Effector CD8-positive, alpha-beta T cell (primary cell): Measurements from ENCODE around the gene IRF1.
A peak's percentile ranks its signal among the peaks of the same experiment; 100 is the strongest.

ENCODE experiments used
- DNase-seq: peaks from one replicate; lab custom pipeline; 2025; lab: John Stamatoyannopoulos, UW

Gene IRF1

DNA sequence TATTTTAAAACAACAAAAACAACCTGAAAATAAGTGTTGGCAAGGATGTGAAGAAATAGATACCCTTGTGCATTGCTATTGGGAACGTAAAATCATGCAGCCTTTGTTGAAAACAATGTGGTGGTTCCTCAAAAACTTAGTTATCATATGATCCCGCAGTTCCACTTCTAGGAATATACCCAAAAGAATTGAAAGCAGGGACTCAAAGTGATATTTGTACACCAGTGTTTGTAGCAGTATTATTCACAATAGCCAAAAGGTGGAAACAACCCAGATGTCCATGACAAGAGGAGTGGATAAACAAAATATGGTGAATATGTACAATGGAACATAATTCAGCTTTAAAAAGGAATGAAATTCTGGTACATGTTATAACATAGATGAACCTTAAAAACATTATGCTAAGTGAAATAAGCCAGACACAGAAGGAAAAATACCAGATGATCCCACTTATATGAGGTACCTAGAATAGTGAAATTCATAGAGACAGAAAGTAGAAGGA, 29.0 kb downstream of the IRF1 start:
- DNase-seq: no peak

DNA sequence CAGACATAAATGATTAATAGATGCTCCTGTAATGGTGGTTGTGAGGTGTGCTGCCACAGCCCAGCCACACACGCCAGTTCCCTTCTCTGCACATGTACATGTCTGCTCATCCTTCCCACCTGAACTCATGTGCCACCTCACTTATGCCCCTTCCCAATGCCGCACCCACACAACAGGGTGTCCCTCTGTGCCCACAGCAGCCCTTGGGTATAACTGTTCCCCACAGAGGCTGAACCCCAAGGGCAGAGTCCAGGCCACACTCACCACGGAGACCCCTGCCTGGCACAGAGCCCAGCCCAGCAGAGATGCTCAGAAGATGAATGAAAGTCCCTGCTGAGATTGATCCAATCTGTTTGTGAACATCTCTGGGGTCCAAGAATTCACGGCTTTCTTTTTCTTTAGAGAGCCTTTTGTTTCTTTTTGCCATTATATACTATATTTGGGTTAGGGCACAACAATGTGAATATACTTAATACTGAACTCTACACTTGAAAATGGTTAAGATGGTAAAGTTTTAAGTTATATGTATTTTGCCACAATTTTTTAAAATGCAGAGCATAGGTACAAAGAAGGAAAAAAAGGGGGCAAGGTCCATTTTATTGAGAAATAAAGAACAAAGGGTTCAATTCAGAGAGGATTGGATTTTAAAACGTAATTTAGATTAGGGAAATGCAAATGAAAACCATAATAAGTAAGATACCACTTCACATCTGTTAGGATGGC, 29.6 kb downstream of the IRF1 start:
- DNase-seq: no peak

DNA sequence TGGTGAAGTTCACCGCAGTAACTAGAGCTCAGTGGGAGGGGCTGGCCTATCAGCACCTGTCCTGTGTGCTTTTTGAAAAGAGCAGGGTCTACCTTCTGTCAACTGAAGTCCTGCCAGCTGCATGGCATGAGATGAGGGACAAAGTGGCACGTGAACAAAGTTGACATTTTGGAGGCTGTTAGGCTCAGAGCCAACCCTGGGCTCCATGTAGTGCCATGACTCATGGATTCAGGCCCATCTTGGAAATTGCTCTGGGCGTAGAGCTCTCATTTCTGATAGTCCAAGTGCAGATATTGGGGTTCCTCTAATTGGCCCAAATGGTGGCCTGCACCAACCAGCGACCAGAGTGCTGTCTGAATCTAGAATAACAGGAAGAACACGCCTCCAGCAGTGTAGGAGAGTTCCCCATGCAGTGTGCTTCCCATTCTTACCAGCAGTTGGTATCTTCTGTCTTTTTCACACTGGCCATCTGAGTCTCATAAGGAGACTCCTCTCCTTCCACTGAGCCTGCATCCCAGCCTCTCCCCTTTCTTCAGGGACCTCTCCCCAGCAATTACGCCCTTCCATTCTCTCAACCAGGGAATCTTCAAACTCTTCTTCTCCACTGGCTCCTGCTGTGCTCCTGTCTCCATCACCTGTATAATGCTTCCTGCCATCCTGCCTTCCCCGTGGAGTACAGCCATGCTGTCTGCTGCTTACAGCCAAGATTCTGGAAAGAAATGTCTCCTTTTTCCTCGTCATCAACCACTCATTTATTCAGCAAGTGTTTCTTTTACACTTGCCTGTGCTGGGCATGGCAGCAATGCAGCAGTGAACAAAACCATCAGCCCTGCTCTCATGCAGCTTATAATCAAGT, 30.4 kb downstream of the IRF1 start:
- no peak for DNase-seq

DNA sequence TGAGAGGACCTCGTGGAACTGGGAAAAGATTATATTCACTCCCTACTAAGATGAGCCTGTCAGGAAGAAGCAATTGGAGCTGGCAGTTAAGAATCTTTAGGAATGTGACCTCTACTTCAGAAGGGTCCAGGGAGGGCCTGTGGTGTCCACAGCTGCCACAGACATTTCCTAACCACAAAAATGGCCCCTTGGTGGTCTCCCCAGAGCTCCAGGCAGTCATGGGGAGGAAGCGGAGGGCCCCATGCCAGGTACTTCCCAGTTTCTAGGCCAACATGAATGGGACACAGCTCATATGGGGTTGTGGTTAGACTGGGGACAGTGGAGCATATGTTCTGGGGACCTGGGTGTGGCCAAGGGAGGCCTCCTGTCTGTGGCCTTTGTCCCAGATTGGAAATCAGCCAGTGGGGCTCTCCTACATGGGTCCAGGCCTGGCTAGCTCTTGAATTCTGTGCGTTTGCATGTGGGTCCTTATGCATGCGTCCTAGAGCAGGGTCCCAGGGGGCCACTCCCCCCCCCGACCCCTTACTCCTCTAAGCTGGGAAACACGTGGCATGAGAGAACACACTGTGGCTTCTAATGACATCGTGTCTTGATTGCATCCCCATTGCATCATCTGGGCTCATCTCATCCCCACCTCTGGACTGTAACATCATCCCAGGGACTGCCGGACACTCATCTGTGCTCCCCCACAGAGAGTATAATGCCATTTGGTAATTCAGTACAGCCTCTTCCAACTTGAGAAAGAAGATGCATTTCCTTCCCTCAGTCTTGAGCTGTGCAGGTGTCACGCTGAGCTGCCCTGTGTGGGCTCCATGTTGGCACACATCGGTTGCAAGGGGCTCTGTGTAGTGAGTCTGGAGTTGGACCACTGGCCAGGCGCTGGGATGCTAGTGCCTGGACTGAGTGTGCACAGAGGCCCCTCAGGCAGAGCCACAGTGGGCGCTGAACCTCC, 31.3 kb downstream of the IRF1 start:
- DNase-seq: no peak

DNA sequence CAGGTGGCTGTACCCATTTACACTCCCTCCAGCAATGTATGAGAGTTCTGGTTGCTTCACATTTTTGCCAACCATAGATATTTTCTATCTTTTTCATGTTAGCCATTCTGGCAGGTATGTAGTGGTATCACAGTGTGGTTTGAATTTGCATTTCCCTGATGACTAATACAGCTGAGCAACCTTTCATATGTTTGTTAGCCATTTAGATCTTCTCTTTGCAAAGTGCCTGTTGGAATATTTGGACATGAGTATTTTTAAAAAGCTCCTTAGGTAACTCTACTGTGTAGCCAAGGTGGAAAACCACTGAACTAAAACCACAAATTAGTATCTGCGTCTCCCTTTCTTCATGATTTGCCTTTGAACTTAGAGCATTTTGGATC, 31.9 kb downstream of the IRF1 start:
- no peak for DNase-seq

DNA sequence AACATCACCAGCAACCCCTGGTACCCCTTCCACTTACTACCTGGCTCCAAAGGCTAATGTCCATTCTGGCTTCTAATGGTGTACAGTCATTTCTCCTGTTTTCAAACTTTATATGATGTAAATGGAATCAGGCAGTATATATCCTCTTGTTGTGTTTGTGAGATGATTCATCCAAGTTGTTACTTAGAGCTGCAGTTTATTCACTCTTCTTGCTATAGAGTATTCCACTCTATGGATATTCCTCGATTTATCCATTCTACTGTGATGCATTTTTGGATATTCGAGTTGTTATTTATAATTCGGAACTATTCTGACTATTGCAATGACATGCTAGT, 32.4 kb downstream of the IRF1 start:
- no peak for DNase-seq

DNA sequence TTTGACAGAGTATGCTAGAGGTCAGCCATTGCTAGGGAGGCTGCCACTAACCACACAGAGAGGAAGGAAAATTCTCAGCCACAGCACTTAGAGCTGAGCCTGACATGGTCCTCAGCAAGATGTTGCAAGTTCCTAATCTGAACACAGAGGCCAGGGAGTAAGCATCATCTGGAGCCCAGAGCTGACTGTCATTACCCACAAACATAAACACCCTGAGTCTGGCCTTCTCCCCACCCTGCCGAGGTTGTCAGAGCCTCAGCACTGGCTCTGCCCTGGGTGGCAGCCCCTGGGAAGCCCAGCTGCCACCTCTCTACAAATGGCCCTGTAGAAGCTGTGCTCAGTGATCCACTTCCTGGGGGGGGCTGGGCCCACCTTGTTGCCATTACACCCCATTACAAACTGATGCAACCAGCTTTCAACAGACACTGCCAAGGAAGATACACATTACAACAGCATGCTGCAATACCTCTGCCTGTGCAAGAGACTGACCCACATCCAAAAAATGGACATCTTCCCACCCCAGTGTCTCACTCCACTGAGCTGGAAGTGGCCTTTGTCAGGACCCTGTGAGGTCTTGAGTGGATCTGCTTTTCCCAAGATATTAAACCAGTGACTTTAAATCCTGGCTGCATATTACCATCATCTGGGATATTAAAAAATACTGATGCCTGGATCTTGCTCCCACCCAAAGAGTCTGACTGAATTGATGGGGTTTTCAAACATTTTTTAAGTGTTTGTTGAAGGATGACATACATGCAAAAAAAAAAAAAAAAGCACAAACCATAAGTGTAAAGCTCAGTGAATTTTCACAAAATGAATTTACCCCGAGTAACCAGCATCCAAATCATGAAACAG, 33.0 kb downstream of the IRF1 start:
- DNase-seq: no peak

DNA sequence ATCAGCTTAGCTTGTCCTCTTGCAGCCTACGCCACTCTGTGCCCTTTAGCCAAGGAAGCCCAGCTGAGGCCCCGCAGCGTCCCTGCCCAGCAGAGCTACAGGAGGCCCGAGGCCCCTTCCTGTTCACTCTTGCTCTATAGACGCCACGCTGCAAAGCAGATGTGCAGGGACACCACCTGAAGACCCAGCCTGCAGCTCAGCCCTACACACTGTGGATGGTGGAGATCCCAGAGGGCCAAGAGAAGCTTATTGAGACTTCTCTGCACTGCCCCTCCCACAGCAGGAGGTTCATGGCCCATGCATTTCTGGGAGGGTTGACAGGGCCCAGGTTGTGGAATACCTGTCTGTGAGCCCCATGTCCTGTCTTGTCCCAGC, 33.6 kb downstream of the IRF1 start:
- DNase-seq: no peak

DNA sequence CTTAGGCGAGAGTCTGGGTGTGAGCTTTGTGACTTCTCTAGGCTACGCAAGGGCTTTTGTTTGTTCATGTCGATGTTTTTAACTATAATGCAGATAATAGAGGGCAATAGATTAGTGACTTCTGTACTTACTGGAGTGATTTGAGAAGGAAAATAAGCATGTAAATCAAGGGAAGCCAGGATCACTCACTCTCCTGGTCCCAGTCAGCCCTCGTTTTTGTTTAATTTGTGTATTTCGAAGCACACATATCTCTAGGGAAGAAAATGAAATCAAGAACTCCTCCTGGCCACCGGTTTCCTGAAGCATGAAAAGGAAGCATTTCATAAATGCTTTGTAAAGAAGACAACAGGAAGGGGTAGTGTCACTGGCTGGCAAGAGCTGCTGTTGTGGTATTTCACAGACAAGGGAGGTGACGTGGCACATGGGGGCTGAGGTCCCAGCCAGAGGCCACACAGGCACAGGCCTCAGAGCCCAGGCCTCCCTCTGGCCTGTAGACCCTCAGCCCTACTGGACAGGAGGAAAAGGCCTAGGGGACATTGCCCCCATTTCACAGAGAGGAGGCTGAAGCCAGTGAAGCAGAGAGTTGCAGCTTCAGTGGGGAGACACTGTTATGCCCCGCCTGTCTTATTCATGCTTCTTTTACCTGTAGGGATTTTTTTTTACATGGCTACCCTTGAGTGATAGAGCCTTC, 34.1 kb downstream of the IRF1 start:
- peak; percentile 29 for DNase-seq

DNA sequence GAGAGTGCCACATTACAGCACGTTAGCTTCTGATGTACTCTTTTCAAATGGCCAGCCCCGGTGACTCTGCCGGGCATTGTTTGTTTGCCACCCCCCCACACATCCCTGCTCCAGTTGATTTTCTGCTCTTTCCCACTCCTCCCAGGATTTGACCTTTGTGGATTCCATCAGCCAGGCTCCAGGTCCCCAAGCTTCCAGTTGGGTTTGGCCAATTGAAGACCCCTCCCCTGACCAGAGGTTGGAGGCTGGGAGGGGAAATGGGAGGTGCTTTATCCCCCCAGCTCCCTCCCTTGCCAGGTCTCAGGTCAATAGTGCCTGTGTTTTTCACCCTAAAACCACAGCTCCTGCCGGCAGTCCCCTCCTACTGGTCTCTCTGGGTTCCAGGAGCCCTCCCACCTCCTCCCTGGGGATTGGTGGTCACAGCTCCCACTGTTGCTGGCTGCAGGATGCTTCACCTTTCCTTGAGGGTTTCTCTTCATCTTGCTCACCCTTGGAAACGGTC, 34.9 kb downstream of the IRF1 start:
- DNase-seq: no peak

DNA sequence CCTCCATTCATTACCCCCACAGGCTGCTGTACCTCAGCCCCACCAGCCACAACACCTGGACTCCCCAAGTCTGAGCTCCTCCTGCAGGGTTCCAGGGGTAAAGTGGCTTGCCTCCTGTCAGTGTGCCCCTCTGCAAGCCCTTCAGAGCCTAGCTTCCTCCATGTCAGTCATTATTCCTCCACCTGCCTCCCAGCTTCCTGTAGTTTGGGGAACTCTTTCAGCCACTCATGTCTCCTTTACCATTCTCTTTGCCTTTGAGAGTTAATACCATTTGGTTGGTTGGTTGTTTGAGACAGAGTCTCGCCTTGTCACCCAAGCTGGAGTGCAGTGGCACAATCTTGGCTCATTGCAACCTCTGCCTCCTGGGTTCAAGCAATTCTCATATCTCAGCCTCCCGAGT, 36.2 kb downstream of the IRF1 start:
- no peak for DNase-seq

DNA sequence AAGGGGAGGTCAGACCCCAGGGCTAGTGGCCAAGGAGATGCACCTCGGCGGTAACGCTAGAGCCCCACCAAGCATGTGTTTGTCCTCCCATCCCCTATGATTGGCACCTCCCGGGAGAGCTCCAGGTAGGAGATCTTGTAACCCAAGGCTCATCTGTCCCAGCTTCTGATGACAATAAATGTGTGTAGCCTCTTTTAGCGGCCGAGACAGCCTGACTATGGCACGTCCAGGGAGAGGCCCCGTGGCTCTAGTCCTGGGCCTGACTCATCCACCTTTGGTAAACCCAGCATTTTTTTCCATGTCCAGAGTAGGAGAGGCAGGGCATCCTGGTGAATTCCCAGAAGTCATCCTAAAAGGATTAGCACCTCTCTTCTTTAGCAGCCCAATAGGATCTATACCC, 39.2 kb downstream of the IRF1 start:
- DNase-seq: no peak

DNA sequence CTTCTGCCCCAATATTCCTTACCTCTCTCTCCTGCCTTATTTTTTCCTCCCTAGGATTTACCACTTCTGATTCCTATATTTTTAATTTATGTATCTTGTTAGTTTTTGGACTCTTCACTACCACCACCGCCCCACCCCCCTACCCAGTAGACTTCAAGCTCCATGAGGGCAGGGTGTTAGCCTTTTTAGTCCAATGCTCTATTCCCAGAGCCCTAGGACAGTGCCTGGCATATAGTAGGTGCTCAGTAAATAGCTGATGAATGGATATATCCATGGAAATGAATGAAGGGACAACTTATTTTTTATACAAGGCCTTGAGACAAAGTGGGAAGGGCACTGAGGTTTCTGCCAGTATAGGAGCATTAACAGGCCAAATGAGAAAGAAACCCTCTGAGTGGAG, 41.5 kb downstream of the IRF1 start:
- no peak for DNase-seq

DNA sequence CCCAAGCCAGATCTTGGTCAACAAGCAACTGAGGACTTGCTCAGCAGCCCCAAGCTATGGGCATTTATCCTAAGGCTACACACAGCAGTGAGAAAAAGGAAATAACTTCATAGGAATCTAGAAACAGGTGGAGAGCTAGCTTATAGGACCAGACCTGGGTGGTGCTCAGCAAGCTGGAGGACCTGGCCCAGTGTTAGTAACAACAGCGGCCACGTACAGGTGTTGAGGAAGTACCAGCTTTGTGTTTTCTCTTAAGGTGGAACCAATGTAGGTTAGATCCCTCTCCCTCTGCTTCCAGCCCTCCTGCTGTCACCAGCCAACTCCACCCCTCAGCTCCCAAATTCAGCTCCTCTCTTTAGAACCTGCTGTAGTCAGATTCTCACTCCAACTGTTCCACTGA, 43.4 kb downstream of the IRF1 start:
- DNase-seq: no peak

DNA sequence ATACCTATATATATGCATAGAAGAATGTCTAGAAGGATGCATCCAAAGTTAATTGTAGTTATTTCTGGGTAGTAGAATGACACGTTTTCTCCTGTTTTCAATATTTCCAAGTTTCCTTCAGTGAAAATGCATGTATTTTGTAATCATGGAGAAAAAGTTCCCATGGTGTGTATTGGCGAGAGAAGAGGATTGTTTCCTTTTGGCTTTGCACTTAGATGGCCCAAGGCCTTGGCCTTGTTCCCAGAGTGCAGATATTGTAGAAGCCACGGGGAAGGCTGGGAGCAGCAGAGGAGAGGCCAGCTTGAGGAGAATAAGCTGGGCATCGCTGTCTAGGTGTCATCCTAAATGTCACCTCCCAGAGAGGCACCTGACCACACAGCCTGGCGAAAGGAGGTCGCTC, 44.0 kb downstream of the IRF1 start:
- DNase-seq: no peak

DNA sequence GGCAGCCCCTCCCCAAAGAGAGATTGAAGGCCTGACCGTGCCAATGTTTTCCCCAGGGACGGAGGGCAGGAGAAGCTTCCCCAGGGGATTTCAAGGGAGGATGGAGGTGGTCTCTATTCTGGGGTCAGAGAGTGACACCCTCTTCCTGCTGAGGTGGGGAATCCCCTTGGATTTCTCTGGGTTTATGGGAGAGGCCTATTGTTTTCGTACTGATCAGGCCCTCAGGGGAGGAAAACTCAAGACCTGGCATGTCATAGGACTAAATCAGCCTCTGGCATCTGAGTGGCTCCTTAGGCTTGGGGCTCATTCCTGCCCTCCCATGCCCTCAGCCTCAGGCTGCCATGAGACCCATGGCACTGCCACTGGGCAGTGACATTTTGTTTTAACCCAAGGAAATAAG, 44.6 kb downstream of the IRF1 start:
- DNase-seq: no peak

DNA sequence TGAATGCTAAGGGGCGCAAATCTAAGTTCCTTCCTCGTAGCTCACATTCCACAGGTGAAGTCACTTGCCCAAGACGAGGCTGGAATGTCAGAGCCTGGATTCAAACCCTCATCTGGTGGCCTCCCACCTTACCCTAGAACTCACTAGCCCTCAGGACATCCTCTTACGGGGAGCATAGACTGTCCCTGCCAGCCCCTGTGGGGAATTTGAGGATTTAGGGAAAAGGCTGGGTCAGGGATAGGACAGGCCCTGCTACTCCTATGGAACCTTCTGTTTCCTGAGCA, 45.0 kb downstream of the IRF1 start:
- no peak for DNase-seq

DNA sequence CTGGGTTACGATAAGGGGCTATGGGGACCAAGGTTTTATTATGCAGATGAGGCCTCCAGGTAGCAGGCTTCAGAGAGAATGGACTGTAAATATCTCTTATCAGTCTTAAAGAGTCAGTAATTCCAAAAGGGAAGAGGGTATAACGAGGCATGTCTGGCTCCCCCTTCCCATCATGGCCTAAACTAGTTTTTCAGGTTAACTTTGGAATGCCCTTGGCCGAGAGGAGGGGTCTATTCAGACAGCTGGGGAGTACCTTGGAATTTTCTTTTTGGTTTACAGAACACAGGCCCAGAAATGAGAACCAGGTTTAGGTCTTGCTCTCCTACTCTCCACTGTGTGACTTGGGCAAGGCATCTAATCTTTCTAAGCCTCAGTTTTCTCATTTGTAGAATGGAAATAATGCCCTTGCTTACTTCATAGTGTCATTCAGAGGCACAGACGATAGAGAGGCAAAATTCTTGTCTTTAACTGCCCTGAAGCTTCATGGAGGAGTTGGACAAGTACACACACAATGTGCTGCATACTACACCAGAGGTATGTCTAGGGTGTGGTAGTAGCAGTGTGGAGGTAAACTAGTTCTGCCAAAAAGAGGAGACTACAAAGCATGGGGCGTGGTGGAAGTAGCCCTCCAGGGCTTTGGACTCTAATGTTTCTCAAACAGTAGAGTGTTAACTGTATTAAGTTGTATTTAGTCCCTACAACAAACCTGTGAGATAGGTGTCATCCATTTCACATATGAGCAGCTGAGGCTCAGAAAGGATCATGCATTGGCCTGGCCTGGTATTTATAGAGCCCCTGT, 45.5 kb downstream of the IRF1 start:
- no peak for DNase-seq

DNA sequence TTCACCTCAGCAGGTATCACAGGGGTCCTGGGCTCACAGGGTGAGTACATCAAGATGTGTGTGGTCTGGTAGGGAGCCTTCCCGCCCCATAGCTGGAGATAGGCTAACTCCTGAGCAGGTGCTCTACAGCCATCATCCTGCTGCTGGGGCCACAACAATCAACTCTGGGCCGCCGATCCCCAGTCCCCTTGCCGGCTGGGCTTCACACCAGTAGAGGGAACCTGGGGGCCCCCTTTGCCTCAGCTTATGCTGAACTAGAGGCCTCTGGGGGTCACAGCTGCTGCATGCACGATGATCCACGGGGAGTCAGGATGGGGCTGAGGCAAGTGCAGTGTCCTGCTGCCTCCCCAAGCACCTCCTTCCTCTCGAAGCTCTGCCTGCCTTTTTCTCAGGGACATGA, 46.5 kb downstream of the IRF1 start:
- no peak for DNase-seq

DNA sequence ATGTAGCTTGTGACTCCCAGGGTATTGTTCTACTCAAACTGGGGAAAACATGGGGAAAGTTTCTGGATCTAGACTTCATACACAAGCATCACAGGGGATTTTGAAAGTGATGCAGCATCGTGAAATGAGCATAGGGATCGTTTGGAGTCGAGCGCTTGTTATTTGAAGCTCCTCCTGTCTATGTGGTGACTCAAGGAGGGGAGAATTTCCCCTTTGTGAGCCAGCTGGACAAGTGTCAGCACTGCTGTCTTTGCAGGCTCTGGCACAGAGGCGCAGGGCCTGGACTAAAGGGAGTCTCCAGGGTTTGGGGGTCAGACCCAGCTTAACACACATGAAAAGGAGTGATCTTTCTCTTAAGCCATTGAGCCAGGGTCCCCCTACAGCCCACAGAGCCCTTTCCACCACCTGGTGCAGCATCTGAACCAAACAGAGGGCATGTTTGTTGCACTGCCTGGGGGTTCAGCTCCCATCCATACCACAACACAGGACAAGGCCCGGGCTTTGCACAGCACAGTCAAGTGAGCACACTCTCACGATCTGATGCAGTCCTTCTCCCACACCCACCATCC, 51.0 kb downstream of the IRF1 start:
- DNase-seq: no peak
